Stimulated activated CD8-positive, alpha-beta memory T cell treated with anti-CD3 and anti-CD28 coated beads, Interleukin-7, amount 100 ng/mL, for 48 hours (primary cell): ENCODE data around the gene TRAF3IP1.
A peak's percentile ranks its signal among the peaks of the same experiment; 100 is the strongest.

Experiments
- DNase-seq, 2 donors: peaks; one replicate each; pipeline ENCODE4 v3.0.0-alpha.2; 2020; ENCODE audit warnings: low read depth in 1 of 2; ENCODE audit errors: extremely low read depth in 1 of 2

The TRAF3IP1 gene

GRCh38 chr2:238378230-238379095, 58.1 kb downstream of the TRAF3IP1 start:
- DNase-seq: peak in 1 of 2 donors; percentile 8

GRCh38 chr2:238379096-238379810, 58.9 kb downstream of the TRAF3IP1 start:
- peak in 1 of 2 donors; percentile 31 for DNase-seq

GRCh38 chr2:238380336-238380735, 60.0 kb downstream of the TRAF3IP1 start:
- no peak for DNase-seq

GRCh38 chr2:238380785-238381184, 60.5 kb downstream of the TRAF3IP1 start:
- DNase-seq: no peak

- DNase-seq: no peak
These were observed 61.2 kb downstream of the TRAF3IP1 start for GRCh38 chr2:238381341-238382115.

GRCh38 chr2:238382381-238382781, 62.1 kb downstream of the TRAF3IP1 start:
- DNase-seq: no peak

GRCh38 chr2:238383135-238383534, 62.8 kb downstream of the TRAF3IP1 start:
- no peak for DNase-seq

- no peak for DNase-seq
These were observed 63.5 kb downstream of the TRAF3IP1 start for GRCh38 chr2:238383743-238384380.

GRCh38 chr2:238387332-238387731, 67.0 kb downstream of the TRAF3IP1 start:
- DNase-seq: no peak

GRCh38 chr2:238388794-238389193, 68.5 kb downstream of the TRAF3IP1 start:
- no peak for DNase-seq

- no peak for DNase-seq
These were observed 69.8 kb downstream of the TRAF3IP1 start for GRCh38 chr2:238389988-238390589.

GRCh38 chr2:238391042-238391689, 70.8 kb downstream of the TRAF3IP1 start:
- no peak for DNase-seq

- no peak for DNase-seq
These were observed 76.3 kb downstream of the TRAF3IP1 start for GRCh38 chr2:238396663-238397062.

GRCh38 chr2:238397356-238397755, 77.0 kb downstream of the TRAF3IP1 start:
- no peak for DNase-seq

GRCh38 chr2:238398577-238398976, 78.3 kb downstream of the TRAF3IP1 start:
- DNase-seq: no peak

GRCh38 chr2:238399094-238399493, 78.8 kb downstream of the TRAF3IP1 start:
- DNase-seq: no peak

- DNase-seq: no peak
These were observed 81.2 kb downstream of the TRAF3IP1 start for GRCh38 chr2:238401551-238401950.

- DNase-seq: no peak
These were observed 83.5 kb downstream of the TRAF3IP1 start for GRCh38 chr2:238403632-238404405.
